ENCODE data around the gene LRIG1.

DNA sequence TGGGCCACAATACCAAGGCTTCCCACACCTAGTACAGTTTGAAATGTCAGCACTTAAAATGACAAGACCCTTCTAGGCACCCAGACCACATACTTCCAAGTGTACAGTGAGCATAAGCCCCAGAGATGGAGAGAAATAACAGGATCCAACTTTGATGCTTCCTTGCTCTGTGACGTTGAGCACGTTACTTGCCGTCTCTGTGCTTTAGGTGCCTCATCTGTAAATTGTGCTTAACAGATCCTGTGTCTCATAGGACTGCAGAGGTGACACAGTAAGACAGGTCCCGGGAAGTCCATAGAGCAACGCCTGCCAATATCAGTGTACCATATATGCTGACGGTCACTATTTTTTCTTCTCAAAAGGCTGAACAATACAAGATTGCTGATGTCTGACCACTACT is 59.1 kb downstream of the LRIG1 start:
- TF ChIP-seq CTCF (IDR thresholded peaks at IDR 0.05) (no peak), POLR2AphosphoS5 (IDR thresholded peaks at IDR 0.05) (no peak), EP300 (IDR thresholded peaks at IDR 0.05) (no peak), POLR2A (IDR thresholded peaks at IDR 0.05) (no peak)

Data from upper lobe of left lung (tissue), 4 donors.